ENCODE results near the gene CCDC40.

DNA sequence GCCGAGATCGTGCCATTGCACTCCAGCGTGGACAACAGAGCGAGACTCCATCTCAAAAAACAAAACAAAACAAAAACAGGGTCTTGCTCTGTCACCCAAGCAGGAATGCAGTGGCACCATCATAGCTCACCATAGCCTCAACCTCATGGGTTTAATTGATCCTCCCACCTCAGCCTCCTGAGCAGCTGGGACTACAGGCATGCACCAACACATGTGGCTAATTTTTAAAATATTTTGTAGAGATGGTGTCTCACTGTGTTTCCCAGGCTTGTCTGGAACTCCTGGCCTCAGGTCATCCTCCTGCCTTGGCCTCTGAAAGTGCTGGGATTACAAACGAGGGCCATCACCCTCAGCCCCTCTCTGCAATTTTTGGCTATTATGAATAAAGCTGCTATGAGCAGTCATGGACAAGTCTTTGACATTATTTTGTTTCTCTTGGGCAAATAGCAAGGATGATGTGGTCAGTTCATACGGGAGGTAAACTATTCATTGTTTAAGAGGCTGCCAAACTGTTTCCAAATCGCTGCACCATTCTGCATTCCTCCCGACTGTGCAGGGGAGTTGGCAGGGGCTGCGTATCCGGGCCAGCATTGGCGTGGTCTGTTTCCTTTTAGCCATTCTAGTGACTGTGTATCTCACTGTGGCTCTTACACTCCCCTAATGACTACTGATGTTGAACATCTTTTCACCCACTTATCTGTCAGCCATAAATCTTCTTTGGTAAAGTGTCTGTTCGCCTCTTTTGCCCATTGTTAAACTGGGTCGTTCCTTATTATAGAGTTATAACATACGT lies 89.4 kb downstream of the CCDC40 start:
- TF ChIP-seq EZH2 (IDR thresholded peaks at IDR 0.05; ENCODE audit: low read length, missing control alignments), result no peak
- TF ChIP-seq, protein P1, sequence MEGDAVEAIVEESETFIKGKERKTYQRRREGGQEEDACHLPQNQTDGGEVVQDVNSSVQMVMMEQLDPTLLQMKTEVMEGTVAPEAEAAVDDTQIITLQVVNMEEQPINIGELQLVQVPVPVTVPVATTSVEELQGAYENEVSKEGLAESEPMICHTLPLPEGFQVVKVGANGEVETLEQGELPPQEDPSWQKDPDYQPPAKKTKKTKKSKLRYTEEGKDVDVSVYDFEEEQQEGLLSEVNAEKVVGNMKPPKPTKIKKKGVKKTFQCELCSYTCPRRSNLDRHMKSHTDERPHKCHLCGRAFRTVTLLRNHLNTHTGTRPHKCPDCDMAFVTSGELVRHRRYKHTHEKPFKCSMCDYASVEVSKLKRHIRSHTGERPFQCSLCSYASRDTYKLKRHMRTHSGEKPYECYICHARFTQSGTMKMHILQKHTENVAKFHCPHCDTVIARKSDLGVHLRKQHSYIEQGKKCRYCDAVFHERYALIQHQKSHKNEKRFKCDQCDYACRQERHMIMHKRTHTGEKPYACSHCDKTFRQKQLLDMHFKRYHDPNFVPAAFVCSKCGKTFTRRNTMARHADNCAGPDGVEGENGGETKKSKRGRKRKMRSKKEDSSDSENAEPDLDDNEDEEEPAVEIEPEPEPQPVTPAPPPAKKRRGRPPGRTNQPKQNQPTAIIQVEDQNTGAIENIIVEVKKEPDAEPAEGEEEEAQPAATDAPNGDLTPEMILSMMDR (conservative IDR thresholded peaks at IDR 0.05 in 1 of 2, IDR thresholded peaks at IDR 0.05 in 1 of 2; ENCODE audit: low read depth in 1 of 2, low read length in 2 of 2), result no peak

Data from fibroblast of lung (primary cell).